HEK293T (cell line): ENCODE measurements around the gene ZNF215.
"Not testable (repeated sequence)": the region's sequence is repeated elsewhere in the genome, so short reads cannot be mapped to it uniquely, and the experiment has no call there.

Experiments used
- CTCF ChIA-PET: fragments of 350-600 bp; formaldehyde crosslinking; extraction: SDS; loops from one replicate; lab custom pipeline; 2021; ENCODE audit warnings: antibody characterized with exemption, inconsistent platforms; lab: Yijun Ruan, JAX
- POLR2A ChIA-PET: fragments of 350-600 bp; formaldehyde crosslinking; extraction: SDS; loops from one replicate; lab custom pipeline; 2020; ENCODE audit warnings: antibody characterized with exemption, inconsistent platforms; lab: Yijun Ruan, JAX
- DNase-seq: peaks from one replicate; pipeline ENCODE4 v3.0.0; 2012; ENCODE audit warnings: mixed read lengths; ENCODE audit errors: extremely low spot score
- ARNT ChIP-seq: fragments of 450-650 bp; IDR thresholded peaks from 2 replicates; pipeline ENCODE4 v1.6.1; 2017; ENCODE audit warnings: mild to moderate bottlenecking
- BHLHE40 ChIP-seq: fragments of 450-650 bp; IDR thresholded peaks from 2 replicates; pipeline ENCODE4 v1.6.1; 2016; ENCODE audit warnings: mild to moderate bottlenecking, moderate library complexity, borderline replicate concordance
- CTBP1 ChIP-seq: fragments of 450-650 bp; IDR thresholded peaks from 2 replicates; pipeline ENCODE4 v1.6.1; 2016; ENCODE audit warnings: borderline replicate concordance
- ELF4 ChIP-seq: fragments of 450-650 bp; IDR thresholded peaks from 2 replicates; pipeline ENCODE4 v1.6.1; 2017; ENCODE audit warnings: antibody characterized with exemption
- FOXA1 ChIP-seq: fragments of 450-650 bp; IDR thresholded peaks from 2 replicates; pipeline ENCODE4 v1.6.1; 2016; ENCODE audit warnings: mild to moderate bottlenecking
- FOXK2 ChIP-seq: fragments of 450-650 bp; IDR thresholded peaks from 2 replicates; pipeline ENCODE4 v1.6.1; 2016; ENCODE audit warnings: mild to moderate bottlenecking
- FOXM1 ChIP-seq: fragments of 450-650 bp; IDR thresholded peaks from 2 replicates; pipeline ENCODE4 v1.6.1; 2017; ENCODE audit warnings: mild to moderate bottlenecking, borderline replicate concordance
- HDGF ChIP-seq: fragments of 450-650 bp; IDR thresholded peaks from 2 replicates; pipeline ENCODE4 v1.6.1; 2017; ENCODE audit warnings: antibody characterized with exemption, borderline replicate concordance
- L3MBTL2 ChIP-seq: fragments of 450-650 bp; conservative IDR thresholded peaks from 2 replicates; pipeline ENCODE4 v1.6.1; 2016; ENCODE audit warnings: mild to moderate bottlenecking
- LEF1 ChIP-seq: fragments of 450-650 bp; IDR thresholded peaks from 2 replicates; pipeline ENCODE4 v1.6.1; 2017; ENCODE audit warnings: mild to moderate bottlenecking, borderline replicate concordance
- NFRKB ChIP-seq: fragments of 450-650 bp; IDR thresholded peaks from 2 replicates; pipeline ENCODE4 v1.6.1; 2016; ENCODE audit warnings: mild to moderate bottlenecking, moderate library complexity
- PKNOX1 ChIP-seq: fragments of 450-650 bp; IDR thresholded peaks from 2 replicates; pipeline ENCODE4 v1.6.1; 2016
- SP1 ChIP-seq: fragments of 450-650 bp; IDR thresholded peaks from 2 replicates; pipeline ENCODE4 v1.6.1; 2017
- SUZ12 ChIP-seq: fragments of 450-650 bp; IDR thresholded peaks from 2 replicates; pipeline ENCODE4 v1.6.1; 2016; ENCODE audit warnings: mild to moderate bottlenecking
- TARDBP ChIP-seq: fragments of 450-650 bp; IDR thresholded peaks from 2 replicates; pipeline ENCODE4 v1.6.1; 2016
- ZNF384 ChIP-seq: fragments of 450-650 bp; IDR thresholded peaks from 2 replicates; pipeline ENCODE4 v1.6.1; 2016

Gene ZNF215

GRCh38 chr11:6969854-6970253 is 43.6 kb downstream of the ZNF215 start:
- CTCF ChIA-PET, DNase-seq: not testable (repeated sequence)
- peak; percentile 34; the same call in 1 of the 2 replicates for TF ChIP-seq PKNOX1
- POLR2A ChIA-PET = interaction anchor here (0.8 to 1.0 kb wide), 2 partner anchors 43 to 286 kb away, joined by 3 read pairs; partner anchors contain the start of genes MRPL17 and ZNF215

GRCh38 chr11:6979365-6979764 is 53.1 kb downstream of the ZNF215 start:
- DNase-seq = no peak

GRCh38 chr11:6986487-6986886 is 60.3 kb downstream of the ZNF215 start:
- ChIA-PET POLR2A (no interaction called here), CTCF (no interaction called here)
- DNase-seq = no peak
- TF ChIP-seq BHLHE40 = no peak
- TF ChIP-seq FOXK2 = no peak
- no peak for TF ChIP-seq FOXA1
- no peak for TF ChIP-seq PKNOX1
- TF ChIP-seq ARNT = no peak
- TF ChIP-seq LEF1 = no peak
- TF ChIP-seq HDGF = no peak
- no peak for TF ChIP-seq ZNF384
- TF ChIP-seq SUZ12 = no peak
- no peak for TF ChIP-seq SP1
- no peak for TF ChIP-seq NFRKB
- TF ChIP-seq L3MBTL2 = no peak
- TF ChIP-seq TARDBP = no peak

More at GRCh38 chr11:6979365-6979764, 53.1 kb downstream of the ZNF215 start:
- POLR2A ChIA-PET = no interaction called here
- TF ChIP-seq ZNF384 (no peak), ELF4 (no peak), ARNT (no peak), FOXA1 (no peak), FOXK2 (no peak), SP1 (no peak), FOXM1 (no peak), HDGF (no peak), SUZ12 (no peak), NFRKB (no peak), LEF1 (no peak), BHLHE40 (no peak), L3MBTL2 (no peak), TARDBP (no peak), PKNOX1 (no peak), CTBP1 (no peak)
- CTCF ChIA-PET = no interaction called here

GRCh38 chr11:6988506-6988905 is 62.3 kb downstream of the ZNF215 start:
- POLR2A ChIA-PET = interaction anchor here (1.7 kb wide), 1 partner anchor 62 kb away, joined by 5 read pairs; the partner anchor contains the start of gene ZNF215
- CTCF ChIA-PET = no interaction called here
- DNase-seq = no peak
- no peak for TF ChIP-seq HDGF
- TF ChIP-seq FOXA1 = no peak
- no peak for TF ChIP-seq FOXM1

- POLR2A ChIA-PET = no interaction called here
- CTCF ChIA-PET = no interaction called here
Observed at GRCh38 chr11:6991227-6991626, 65.0 kb downstream of the ZNF215 start.

More at GRCh38 chr11:6991227-6991626, 65.0 kb downstream of the ZNF215 start:
- no peak for DNase-seq
- no peak for TF ChIP-seq FOXK2
- TF ChIP-seq FOXM1 = no peak
- no peak for TF ChIP-seq SP1
- TF ChIP-seq ZNF384 = no peak
- TF ChIP-seq LEF1 = no peak
- no peak for TF ChIP-seq SUZ12
- no peak for TF ChIP-seq TARDBP
- no peak for TF ChIP-seq ARNT
- TF ChIP-seq CTBP1 = no peak
- no peak for TF ChIP-seq NFRKB
- no peak for TF ChIP-seq HDGF
- TF ChIP-seq PKNOX1 = no peak
- no peak for TF ChIP-seq FOXA1
- TF ChIP-seq ELF4 = no peak
